ENCODE measurements around the gene BABAM2. TPM values are rescaled to one million over a fixed set of nuclear protein-coding genes. Genes with fewer than 3 reads are reported as not detected.

BABAM2 gene
- total and polyA plus RNA-seq, 11 donors: 22.2 to 75.1 (median 62.5) TPM

- 79 to 89% (median 81%) methylated on average over 2 of the region's 2 CpGs for WGBS, 4 donors
- TF ChIP-seq CTCF (IDR thresholded peaks at IDR 0.05) (no peak), POLR2A (IDR thresholded peaks at IDR 0.05) (no peak)
- intact Hi-C loops (cut with DNase I): no loop called here
- H3K4me3 ChIP-seq: no peak overlapping the region
- H3K27ac ChIP-seq: no peak overlapping the region
- H3K4me1 ChIP-seq: no peaks in the 10 kb centered on the region
- no peaks in the 10 kb centered on the region for H3K36me3 ChIP-seq
- no peaks in the 10 kb centered on the region for H3K9me3 ChIP-seq
- no peaks in the 10 kb centered on the region for H3K27me3 ChIP-seq
- ATAC-seq: no peak
- no peak for DNase-seq
These were observed 402.0 kb downstream of the BABAM2 start for GRCh38 chr2:28292491-28292890.

- H3K4me3 ChIP-seq: no peak overlapping the region
- no peaks in the 10 kb centered on the region for H3K9me3 ChIP-seq
- TF ChIP-seq CTCF (IDR thresholded peaks at IDR 0.05) (no peak), POLR2A (IDR thresholded peaks at IDR 0.05) (no peak)
- intact Hi-C loops (cut with DNase I): no loop called here
- ATAC-seq (no peak), DNase-seq (no peak)
- no peaks in the 10 kb centered on the region for H3K27me3 ChIP-seq
- 69 to 89% (median 79%) methylated on average over 5 of the region's 5 CpGs for WGBS, 4 donors
- peaks cover 0 to 4% (median 1%) of the 10 kb centered on the region in 9 donors for H3K36me3 ChIP-seq
- H3K27ac ChIP-seq: no peak overlapping the region
- no peaks in the 10 kb centered on the region for H3K4me1 ChIP-seq
These were observed 402.9 kb downstream of the BABAM2 start for GRCh38 chr2:28293416-28293815.

DNA sequence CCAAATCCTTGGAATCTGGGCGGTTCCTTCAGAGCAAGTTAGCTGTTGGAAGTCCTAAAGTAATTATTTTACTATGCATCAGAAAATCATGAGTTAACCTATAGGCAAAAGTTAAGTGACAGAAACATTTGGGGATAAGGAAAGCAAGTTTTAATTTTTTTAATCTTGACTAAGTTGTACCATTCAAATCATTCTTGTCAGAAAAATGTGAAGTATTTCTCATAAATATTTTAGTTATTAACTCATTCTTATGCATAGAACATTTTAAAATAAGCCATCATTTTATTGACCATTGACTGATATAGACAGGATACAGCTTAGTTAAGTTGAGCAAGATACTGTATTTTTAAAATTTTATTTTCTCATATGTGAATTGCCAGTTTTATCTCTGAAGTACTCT is 403.9 kb downstream of the BABAM2 start:
- DNase-seq (no peak), ATAC-seq (no peak)
- no peak overlapping the region for H3K4me3 ChIP-seq
- no peaks in the 10 kb centered on the region for H3K4me1 ChIP-seq
- H3K27ac ChIP-seq: no peak overlapping the region
- H3K27me3 ChIP-seq: no peaks in the 10 kb centered on the region
- intact Hi-C loops (cut with DNase I): no loop called here
- TF ChIP-seq POLR2A (IDR thresholded peaks at IDR 0.05): no peak
- no peak for TF ChIP-seq CTCF (IDR thresholded peaks at IDR 0.05)
- H3K9me3 ChIP-seq: no peaks in the 10 kb centered on the region
- peaks cover 0 to 13% (median 7%) of the 10 kb centered on the region in 9 donors for H3K36me3 ChIP-seq
- 93 to 100% (median 97%) methylated on average over 1 of the region's 1 CpG for WGBS, 4 donors

- intact Hi-C loops (cut with DNase I): no loop called here
- Histone ChIP-seq H3K4me3 (no peak overlapping the region), H3K36me3 (peaks cover 0 to 24% (median 13%) of the 10 kb centered on the region in 9 donors), H3K27ac (no peak overlapping the region), H3K4me1 (peaks cover 0 to 2% (median 0%) of the 10 kb centered on the region in 12 donors), H3K27me3 (no peaks in the 10 kb centered on the region), H3K9me3 (no peaks in the 10 kb centered on the region)
- ATAC-seq (no peak), DNase-seq (no peak)
- no peak for TF ChIP-seq POLR2A (IDR thresholded peaks at IDR 0.05)
- no peak for TF ChIP-seq CTCF (IDR thresholded peaks at IDR 0.05)
- WGBS, 4 donors: 93 to 94% (median 94%) methylated on average over 7 of the region's 7 CpGs
These were observed 405.7 kb downstream of the BABAM2 start for GRCh38 chr2:28296243-28296642.

All from heart left ventricle (tissue), 16 donors.